GM19372 (cell line): ENCODE data around the gene MAP3K8.

ENCODE experiments used
- ATAC-seq: cut with Tn5 transposase; IDR thresholded peaks from one replicate; pipeline ENCODE4 v1.9.1; 2021; ENCODE audit warnings: mild to moderate bottlenecking, low read depth, moderate library complexity; ENCODE audit not compliant: unreplicated experiment

The MAP3K8 gene

GRCh38 chr10:30481603-30482002 lies 47.6 kb downstream of the MAP3K8 start:
- no peak for ATAC-seq

GRCh38 chr10:30488316-30488715 lies 54.3 kb downstream of the MAP3K8 start:
- ATAC-seq: no peak

GRCh38 chr10:30489346-30489745 lies 55.4 kb downstream of the MAP3K8 start:
- ATAC-seq: no peak

GRCh38 chr10:30490289-30491000 lies 56.5 kb downstream of the MAP3K8 start:
- peak; percentile 42 for ATAC-seq

- ATAC-seq: no peak
Observed at GRCh38 chr10:30491204-30491915, 57.4 kb downstream of the MAP3K8 start.

- no peak for ATAC-seq
Observed at GRCh38 chr10:30491916-30492515, 58.0 kb downstream of the MAP3K8 start.

GRCh38 chr10:30493609-30494530 lies 59.9 kb downstream of the MAP3K8 start:
- peak; percentile 39 for ATAC-seq

- ATAC-seq: no peak
Observed at GRCh38 chr10:30494558-30494957, 60.6 kb downstream of the MAP3K8 start.

GRCh38 chr10:30495687-30496086 lies 61.7 kb downstream of the MAP3K8 start:
- no peak for ATAC-seq

GRCh38 chr10:30499816-30500215 lies 65.8 kb downstream of the MAP3K8 start:
- ATAC-seq: no peak

- no peak for ATAC-seq
Observed at GRCh38 chr10:30500534-30500933, 66.5 kb downstream of the MAP3K8 start.

GRCh38 chr10:30500963-30501504 lies 67.0 kb downstream of the MAP3K8 start:
- no peak for ATAC-seq

- peak; percentile 72 for ATAC-seq
Observed at GRCh38 chr10:30502266-30503060, 68.5 kb downstream of the MAP3K8 start.

- no peak for ATAC-seq
Observed at GRCh38 chr10:30503700-30504266, 69.8 kb downstream of the MAP3K8 start.

GRCh38 chr10:30505543-30506298 lies 71.7 kb downstream of the MAP3K8 start:
- ATAC-seq: no peak

- ATAC-seq: no peak
Observed at GRCh38 chr10:30509508-30509907, 75.5 kb downstream of the MAP3K8 start.

- ATAC-seq: peak; percentile 84
Observed at GRCh38 chr10:30510184-30510931, 76.4 kb downstream of the MAP3K8 start.
